VCaP (cell line): Measurements from ENCODE around the gene CTSK.

ENCODE experiments used
- H3K27ac ChIP-seq: fragments of 450-650 bp; 2 replicates; pipeline ENCODE4 v1.5.1; 2017
- TF ChIP-seq, protein P1 (sequence below): fragments of 450-650 bp; conservative IDR thresholded peaks from 2 replicates; pipeline ENCODE4 v1.5.1; 2017; ENCODE audit warnings: mild to moderate bottlenecking, moderate library complexity

Gene CTSK

DNA sequence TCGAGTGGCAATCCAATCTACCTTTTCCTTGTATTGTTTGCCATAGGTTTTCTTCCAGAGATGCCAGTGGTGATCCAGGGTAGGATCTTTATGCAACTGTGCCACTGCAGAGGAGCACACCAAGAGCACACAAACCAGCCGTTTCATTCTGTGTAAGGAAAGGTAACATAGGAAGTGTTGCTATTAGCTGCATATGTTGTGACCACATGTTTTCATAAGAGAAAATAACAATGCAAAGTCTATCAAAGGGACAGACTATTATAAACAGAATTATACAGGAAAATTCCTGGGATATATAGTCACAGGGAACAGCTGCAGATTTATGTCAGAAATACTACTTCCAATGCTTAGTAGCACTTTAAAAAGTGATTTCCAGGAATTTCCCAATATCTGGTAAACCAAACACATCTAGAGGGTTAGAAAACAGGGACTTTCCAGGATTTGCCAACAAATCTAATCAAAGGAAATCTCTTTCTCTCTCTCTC, 43.4 kb downstream of the CTSK start:
- H3K27ac ChIP-seq: no peak overlapping the region
- TF ChIP-seq, protein P1, sequence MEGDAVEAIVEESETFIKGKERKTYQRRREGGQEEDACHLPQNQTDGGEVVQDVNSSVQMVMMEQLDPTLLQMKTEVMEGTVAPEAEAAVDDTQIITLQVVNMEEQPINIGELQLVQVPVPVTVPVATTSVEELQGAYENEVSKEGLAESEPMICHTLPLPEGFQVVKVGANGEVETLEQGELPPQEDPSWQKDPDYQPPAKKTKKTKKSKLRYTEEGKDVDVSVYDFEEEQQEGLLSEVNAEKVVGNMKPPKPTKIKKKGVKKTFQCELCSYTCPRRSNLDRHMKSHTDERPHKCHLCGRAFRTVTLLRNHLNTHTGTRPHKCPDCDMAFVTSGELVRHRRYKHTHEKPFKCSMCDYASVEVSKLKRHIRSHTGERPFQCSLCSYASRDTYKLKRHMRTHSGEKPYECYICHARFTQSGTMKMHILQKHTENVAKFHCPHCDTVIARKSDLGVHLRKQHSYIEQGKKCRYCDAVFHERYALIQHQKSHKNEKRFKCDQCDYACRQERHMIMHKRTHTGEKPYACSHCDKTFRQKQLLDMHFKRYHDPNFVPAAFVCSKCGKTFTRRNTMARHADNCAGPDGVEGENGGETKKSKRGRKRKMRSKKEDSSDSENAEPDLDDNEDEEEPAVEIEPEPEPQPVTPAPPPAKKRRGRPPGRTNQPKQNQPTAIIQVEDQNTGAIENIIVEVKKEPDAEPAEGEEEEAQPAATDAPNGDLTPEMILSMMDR: no peak

DNA sequence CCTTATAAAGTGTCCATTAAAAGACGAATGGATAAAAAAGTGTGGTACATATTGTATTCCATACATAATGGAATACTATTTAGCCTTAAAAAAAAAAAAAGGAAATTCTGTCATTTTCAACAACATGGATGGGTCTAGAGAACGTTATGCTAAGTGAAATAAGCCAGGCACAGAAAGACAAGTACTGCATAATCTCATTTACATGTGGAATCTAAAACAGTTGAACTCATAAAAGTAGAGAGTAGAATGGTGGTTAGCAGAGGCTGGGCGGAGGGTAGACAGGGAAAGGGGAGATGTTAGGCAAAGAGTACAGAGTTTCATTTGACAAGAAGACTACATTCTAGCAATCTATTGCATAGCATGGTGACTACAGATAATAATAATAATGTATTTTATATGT, 45.0 kb downstream of the CTSK start:
- TF ChIP-seq, protein P1: no peak
- no peak overlapping the region for H3K27ac ChIP-seq

DNA sequence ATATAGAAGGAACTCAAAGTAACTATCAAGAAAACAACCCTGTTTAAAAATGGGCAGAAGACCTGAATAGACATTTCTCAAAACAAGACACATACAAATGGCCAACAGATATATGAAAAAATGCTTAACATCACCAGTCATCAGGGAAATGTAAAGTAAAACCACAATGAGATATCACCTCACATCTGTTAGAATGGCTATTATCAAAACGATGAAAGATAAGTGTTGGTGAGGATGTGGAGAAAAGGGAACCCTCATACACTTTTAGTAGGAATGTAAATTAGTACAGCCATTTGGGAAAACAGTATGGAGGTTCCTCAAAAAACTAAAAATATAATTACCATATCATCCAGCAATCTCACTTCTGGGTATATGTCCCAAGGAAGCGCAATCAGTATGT, 45.5 kb downstream of the CTSK start:
- no peak overlapping the region for H3K27ac ChIP-seq
- TF ChIP-seq, protein P1: no peak

DNA sequence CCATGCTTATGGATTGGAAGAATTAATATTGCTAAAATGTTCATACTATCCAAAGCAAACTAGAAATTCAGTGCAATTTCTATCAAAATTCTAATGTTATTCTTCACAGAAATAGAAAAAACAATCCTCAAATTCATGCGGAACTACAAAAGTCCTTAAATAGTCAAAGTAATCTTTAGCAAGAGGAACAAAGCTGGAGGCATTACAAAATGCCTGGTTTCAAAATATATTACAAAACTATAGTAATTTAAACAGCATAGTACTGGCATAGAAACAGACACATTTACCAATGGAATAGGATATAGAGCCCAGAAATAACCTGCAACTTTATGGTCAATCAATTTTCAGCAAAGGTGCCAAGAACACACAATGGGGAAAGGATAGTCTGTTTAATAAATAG, 46.3 kb downstream of the CTSK start:
- no peak overlapping the region for H3K27ac ChIP-seq
- TF ChIP-seq, protein P1: no peak

DNA sequence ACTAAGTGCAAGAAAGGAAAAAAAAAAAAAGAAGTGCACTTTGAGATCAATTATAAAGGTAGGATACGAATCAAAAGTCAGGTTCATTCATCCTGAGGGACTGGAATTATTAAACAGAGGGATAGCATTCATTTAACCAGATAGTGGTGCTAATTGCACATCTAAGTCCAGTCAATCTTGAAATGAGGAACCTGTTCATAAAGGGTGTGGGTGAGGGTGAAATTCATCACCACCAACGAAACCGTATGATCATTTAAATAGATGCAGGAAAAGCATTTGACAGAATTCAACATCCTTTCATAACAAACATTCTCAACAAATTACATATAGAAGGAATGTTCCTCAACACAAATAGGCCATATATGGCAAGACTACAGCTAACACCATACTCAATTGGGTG, 48.0 kb downstream of the CTSK start:
- TF ChIP-seq, protein P1: no peak
- H3K27ac ChIP-seq: no peak overlapping the region

DNA sequence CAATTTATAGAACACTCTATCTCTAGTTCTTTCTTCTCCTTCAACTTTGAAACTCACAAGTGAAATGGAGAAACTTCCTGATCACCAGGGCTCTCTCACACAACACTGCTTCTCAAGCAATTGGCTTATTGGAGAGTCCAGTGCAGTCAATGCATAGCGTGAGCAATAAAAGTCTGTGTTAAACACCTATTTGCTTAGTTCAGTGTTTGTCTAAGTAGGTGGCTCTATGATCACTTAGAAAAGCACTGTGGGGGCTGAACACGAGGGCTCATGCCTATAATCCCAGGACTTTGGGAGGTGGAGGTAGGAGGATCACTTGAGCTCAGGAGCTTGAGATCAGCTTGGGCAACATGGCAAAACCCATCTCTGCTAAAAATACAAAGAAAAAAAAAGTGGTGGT, 54.6 kb downstream of the CTSK start:
- no peak overlapping the region for H3K27ac ChIP-seq
- TF ChIP-seq, protein P1: no peak

DNA sequence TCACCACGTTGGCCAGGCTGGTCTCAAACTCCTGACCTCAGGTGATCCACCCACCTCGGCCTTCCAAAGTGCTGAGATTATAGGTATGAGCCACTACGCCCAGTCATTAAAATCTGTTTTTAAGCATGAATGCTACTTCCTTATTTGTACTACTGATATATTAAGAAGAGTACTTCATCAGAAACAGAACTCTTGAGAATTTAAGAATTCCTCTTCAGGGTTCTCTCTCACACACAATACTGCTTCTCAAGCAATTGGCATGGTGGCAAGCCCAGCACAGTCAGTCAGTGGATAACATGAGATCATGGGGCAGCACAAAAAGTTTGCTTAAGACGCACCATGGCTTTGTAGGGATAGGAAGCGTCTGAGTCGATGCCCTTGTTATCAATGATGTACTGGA, 56.6 kb downstream of the CTSK start:
- TF ChIP-seq, protein P1: no peak
- H3K27ac ChIP-seq: no peak overlapping the region
